ENCODE data around the gene FTCDNL1.

Gene FTCDNL1

GRCh38 chr2:199868431-199869226, 17.6 kb upstream of the FTCDNL1 start:
- TF ChIP-seq EGR1 (IDR thresholded peaks at IDR 0.05): no peak
- TF ChIP-seq REST (IDR thresholded peaks at IDR 0.05; ENCODE audit: low read depth): no peak
- no peak for TF ChIP-seq TEAD4 (IDR thresholded peaks at IDR 0.05)
- TF ChIP-seq CREB1 (IDR thresholded peaks at IDR 0.05; ENCODE audit: low read depth): no peak
- TF ChIP-seq EP300 (IDR thresholded peaks at IDR 0.05; ENCODE audit: borderline replicate concordance): no peak
- TF ChIP-seq TCF12 (IDR thresholded peaks at IDR 0.05; ENCODE audit: low read depth): no peak
- TF ChIP-seq TAF1 (IDR thresholded peaks at IDR 0.05; ENCODE audit: low read depth): no peak
- no peak for TF ChIP-seq RAD21 (IDR thresholded peaks at IDR 0.05; ENCODE audit: low read depth)

GRCh38 chr2:199865905-199866304, 14.9 kb upstream of the FTCDNL1 start:
- TF ChIP-seq USF1 (IDR thresholded peaks at IDR 0.05): no peak

- TF ChIP-seq RAD21 (IDR thresholded peaks at IDR 0.05; ENCODE audit: low read depth): no peak
- TF ChIP-seq EGR1 (IDR thresholded peaks at IDR 0.05): no peak
- TF ChIP-seq TAF1 (IDR thresholded peaks at IDR 0.05; ENCODE audit: low read depth): no peak
- no peak for TF ChIP-seq EP300 (IDR thresholded peaks at IDR 0.05; ENCODE audit: borderline replicate concordance)
- TF ChIP-seq FOXM1 (IDR thresholded peaks at IDR 0.05; ENCODE audit: borderline replicate concordance, low read depth): no peak
Measured at GRCh38 chr2:199862788-199863187, 11.8 kb upstream of the FTCDNL1 start.

- TF ChIP-seq RAD21 (IDR thresholded peaks at IDR 0.05; ENCODE audit: low read depth): peak; percentile 54
- no peak for TF ChIP-seq YY1 (IDR thresholded peaks at IDR 0.05; ENCODE audit: low read depth)
- TF ChIP-seq TEAD4 (IDR thresholded peaks at IDR 0.05): no peak
- no peak for TF ChIP-seq FOXM1 (IDR thresholded peaks at IDR 0.05; ENCODE audit: borderline replicate concordance, low read depth)
Measured at GRCh38 chr2:199861132-199861774, 10.3 kb upstream of the FTCDNL1 start.

GRCh38 chr2:199855812-199856211, 4.8 kb upstream of the FTCDNL1 start:
- TF ChIP-seq EP300 (IDR thresholded peaks at IDR 0.05; ENCODE audit: borderline replicate concordance) (no peak), EGR1 (IDR thresholded peaks at IDR 0.05) (no peak), CEBPB (IDR thresholded peaks at IDR 0.05) (no peak), REST (IDR thresholded peaks at IDR 0.05; ENCODE audit: low read depth) (no peak), RAD21 (IDR thresholded peaks at IDR 0.05; ENCODE audit: low read depth) (no peak), YY1 (IDR thresholded peaks at IDR 0.05; ENCODE audit: low read depth) (no peak), ZBTB7A (IDR thresholded peaks at IDR 0.05; ENCODE audit: low read depth) (no peak), CREB1 (IDR thresholded peaks at IDR 0.05; ENCODE audit: low read depth) (no peak), TEAD4 (IDR thresholded peaks at IDR 0.05) (no peak), NFIC (IDR thresholded peaks at IDR 0.05) (no peak), TCF12 (IDR thresholded peaks at IDR 0.05; ENCODE audit: low read depth) (no peak), TAF1 (IDR thresholded peaks at IDR 0.05; ENCODE audit: low read depth) (no peak), USF1 (IDR thresholded peaks at IDR 0.05) (no peak), MAX (IDR thresholded peaks at IDR 0.05) (no peak), FOXM1 (IDR thresholded peaks at IDR 0.05; ENCODE audit: borderline replicate concordance, low read depth) (no peak)

- no peak for TF ChIP-seq NFIC (IDR thresholded peaks at IDR 0.05)
- no peak for TF ChIP-seq TCF12 (IDR thresholded peaks at IDR 0.05; ENCODE audit: low read depth)
- TF ChIP-seq USF1 (IDR thresholded peaks at IDR 0.05): no peak
- TF ChIP-seq TAF1 (IDR thresholded peaks at IDR 0.05; ENCODE audit: low read depth): no peak
- no peak for TF ChIP-seq ZBTB7A (IDR thresholded peaks at IDR 0.05; ENCODE audit: low read depth)
- no peak for TF ChIP-seq MAX (IDR thresholded peaks at IDR 0.05)
- TF ChIP-seq FOXM1 (IDR thresholded peaks at IDR 0.05; ENCODE audit: borderline replicate concordance, low read depth): no peak
- no peak for TF ChIP-seq EGR1 (IDR thresholded peaks at IDR 0.05)
- no peak for TF ChIP-seq CEBPB (IDR thresholded peaks at IDR 0.05)
- no peak for TF ChIP-seq CREB1 (IDR thresholded peaks at IDR 0.05; ENCODE audit: low read depth)
- no peak for TF ChIP-seq RAD21 (IDR thresholded peaks at IDR 0.05; ENCODE audit: low read depth)
- TF ChIP-seq YY1 (IDR thresholded peaks at IDR 0.05; ENCODE audit: low read depth): no peak
- TF ChIP-seq REST (IDR thresholded peaks at IDR 0.05; ENCODE audit: low read depth): no peak
- no peak for TF ChIP-seq EP300 (IDR thresholded peaks at IDR 0.05; ENCODE audit: borderline replicate concordance)
- TF ChIP-seq TEAD4 (IDR thresholded peaks at IDR 0.05): no peak
Measured at GRCh38 chr2:199851883-199852282, 891 bp upstream of the FTCDNL1 start.

Data from Ishikawa (cell line).